Measurements from ENCODE around the gene ETV3.

The ETV3 gene

DNA sequence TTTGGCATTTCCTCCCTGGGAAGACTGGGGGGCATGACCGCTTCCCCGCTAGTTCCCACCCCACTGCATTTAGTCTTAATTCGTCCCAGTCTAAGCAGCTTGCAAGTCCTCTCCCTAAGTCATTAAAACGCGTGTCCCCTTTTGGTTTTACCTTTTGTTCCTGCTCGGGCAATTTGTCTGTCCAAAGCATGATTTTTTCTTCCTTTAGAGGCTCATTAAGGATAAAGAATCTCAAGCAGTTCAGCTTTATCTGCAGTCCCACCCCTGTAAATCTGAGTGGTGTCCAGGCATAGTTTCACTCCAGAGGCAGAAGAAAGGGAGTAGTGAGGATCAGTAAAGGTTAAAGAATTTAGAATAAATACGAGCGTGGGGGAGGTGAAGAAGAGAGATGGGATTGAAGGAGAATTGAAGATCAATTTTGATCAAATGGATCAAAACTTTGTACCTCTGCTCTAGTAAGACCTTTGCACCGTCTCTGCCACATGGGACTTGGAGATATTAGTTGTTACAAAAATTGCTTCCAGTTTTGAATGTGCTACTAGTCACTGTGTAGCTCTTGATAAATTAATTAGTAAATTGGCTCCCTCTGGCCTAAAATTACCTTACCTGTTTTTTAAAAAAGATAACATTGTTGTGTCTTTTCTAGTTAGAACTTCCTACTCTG, 989 bp upstream of the ETV3 start:
- DNase-seq (ENCODE audit: low read depth): no peak

DNA sequence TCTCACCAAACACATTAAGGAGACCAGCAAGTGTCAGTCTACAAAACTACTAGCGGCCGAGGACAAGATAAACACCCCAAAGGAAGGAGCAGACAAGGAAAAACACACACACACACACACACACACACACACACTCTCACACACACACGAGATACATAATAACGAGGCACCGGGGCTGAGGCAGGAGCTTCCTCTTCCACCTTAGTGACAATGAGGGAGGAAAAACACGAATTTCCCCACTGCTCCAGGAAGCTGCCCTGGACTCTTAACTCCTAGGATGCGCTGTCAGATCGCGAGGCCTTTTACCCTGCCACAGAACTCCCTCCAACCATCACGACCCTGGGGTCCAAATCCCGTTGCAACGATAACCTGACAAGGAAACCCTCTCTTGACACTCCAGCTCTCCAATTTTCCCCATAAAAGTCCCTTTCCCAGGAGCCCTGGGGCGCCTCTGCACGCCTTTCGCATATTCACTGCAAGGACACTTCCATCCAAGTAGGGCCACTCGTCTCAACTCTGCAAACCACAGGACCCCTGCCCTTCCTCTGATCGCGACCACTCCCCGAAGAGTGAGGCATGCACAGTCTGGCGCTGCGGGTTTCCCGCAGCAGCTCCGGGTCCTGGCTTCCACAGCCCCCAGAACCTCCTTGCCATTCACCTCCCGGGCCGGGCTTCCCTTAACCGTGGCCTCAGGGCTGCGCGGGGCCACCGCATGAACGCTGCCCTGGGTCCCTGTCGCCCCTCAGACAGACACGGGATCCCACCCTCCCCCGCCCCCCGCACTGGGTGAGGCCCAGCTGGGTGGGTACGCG, 581 bp downstream of the ETV3 start:
- no peak for DNase-seq (ENCODE audit: low read depth)

DNA sequence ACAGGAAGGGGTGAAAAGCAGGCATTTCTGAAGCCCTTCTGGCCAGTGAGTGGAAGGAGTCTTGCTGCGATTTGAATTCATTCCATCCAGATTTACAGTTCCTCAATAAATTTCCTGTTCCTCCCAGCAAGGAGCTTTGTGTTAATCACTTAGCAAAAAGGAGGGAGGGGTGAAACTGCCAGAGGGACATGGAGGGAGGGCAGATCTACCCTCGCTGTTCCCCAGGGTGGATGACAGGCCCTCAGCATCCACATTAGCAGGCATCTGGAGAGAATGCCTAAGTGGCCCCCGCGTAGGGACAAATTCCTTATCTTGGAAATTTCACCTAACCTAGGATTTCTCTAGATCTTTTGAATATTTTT, 1.2 kb downstream of the ETV3 start:
- no peak for DNase-seq (ENCODE audit: low read depth)

- no peak for DNase-seq (ENCODE audit: low read depth)
These were observed 2.1 kb downstream of the ETV3 start for GRCh38 chr1:157136133-157136532.

DNA sequence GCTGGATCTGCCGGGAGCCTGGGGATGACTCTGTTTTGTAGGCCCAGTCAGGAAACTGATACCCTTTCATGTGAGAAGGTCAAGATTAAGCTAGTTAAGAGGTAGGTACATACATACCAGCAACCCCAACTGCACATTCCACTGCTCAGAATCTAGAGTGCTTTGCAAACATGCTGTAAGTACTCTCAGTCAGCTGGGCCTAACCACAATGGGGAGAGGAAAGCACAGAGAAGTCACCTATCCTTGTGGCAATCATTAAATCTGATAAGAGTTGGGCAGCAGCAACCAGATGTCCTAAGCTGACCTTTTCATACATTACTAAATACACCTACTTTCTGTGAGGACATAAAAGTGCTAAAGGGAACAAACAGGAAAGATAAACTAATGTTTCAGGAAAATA, 2.5 kb downstream of the ETV3 start:
- DNase-seq (ENCODE audit: low read depth): no peak

- no peak for DNase-seq (ENCODE audit: low read depth)
These were observed 3.1 kb downstream of the ETV3 start for GRCh38 chr1:157135070-157135469.

GRCh38 chr1:157134442-157134841, 3.8 kb downstream of the ETV3 start:
- no peak for DNase-seq (ENCODE audit: low read depth)

- no peak for DNase-seq (ENCODE audit: low read depth)
These were observed 4.8 kb downstream of the ETV3 start for GRCh38 chr1:157133426-157133825.

GRCh38 chr1:157132616-157133167, 5.5 kb downstream of the ETV3 start:
- no peak for DNase-seq (ENCODE audit: low read depth)

DNA sequence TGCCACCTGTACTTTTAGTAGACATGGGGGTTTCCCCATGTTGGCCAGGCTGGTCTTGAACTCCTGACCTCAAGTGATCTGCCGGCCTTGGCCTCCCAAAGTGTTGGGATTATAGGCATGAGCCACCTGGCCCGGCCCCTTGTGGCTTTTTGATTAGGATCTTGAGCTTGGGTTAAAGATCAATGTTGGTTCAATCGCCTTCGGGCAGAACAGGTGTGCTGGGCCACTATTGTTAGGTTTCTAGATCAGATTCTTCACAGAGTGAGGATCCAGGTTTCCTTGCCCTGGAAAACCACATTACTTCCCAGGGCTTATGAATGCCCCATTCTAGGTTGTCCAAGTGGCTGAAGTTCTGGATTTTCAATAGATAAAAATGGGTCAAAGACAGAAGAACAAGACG, 6.1 kb downstream of the ETV3 start:
- no peak for DNase-seq (ENCODE audit: low read depth)

GRCh38 chr1:157131281-157131680, 6.9 kb downstream of the ETV3 start:
- DNase-seq (ENCODE audit: low read depth): no peak

DNA sequence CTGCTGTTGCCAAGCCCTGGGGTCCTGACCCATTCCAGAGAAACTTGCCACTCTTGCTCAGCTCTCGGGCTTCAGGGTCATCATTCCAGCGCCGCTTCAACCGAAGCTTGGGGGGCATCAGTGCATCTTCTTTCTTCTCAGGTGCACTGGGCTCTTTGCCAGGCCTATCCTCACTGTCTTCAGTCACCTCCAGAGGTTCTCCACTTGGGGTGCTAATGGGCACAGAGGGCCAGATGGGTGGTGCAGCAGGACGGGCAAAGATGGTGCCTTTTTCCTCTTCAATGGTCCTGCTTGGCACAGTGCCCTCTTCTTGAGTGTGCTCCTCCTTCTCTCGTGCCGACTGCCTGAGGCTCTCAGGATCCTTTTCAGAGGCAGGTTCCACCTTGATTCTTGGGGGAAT, 13.3 kb downstream of the ETV3 start:
- DNase-seq (ENCODE audit: low read depth): no peak

GRCh38 chr1:157119448-157119847, 18.7 kb downstream of the ETV3 start:
- DNase-seq (ENCODE audit: low read depth): no peak

- no peak for DNase-seq (ENCODE audit: low read depth)
These were observed 19.2 kb downstream of the ETV3 start for GRCh38 chr1:157119008-157119407.

DNA sequence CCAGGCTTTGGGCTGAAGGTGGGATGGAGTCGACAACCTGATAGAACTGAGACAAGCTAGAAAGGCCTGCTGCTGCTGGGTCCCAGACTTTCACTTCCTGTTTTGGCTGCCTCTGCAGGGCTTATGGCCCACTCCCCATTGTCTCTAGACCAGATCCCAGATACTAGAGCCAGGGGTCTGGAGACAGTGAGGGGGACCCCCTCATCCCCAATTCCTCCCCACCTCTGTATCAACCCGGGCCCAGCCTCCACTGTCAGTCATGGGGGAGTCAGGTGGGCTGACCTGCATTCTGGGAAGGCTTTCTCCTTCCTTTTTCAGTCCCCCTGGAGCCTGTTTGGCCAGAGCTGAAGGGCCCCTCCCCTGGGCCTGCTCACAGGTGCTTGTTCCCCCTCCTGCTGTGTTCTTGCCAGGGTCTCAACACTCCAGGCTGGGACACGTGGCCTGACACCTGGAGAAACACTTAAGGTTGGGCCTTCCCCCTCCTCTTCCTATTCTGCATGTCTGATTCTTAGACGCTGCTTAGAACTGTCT, 20.6 kb downstream of the ETV3 start:
- DNase-seq (ENCODE audit: low read depth): no peak

- DNase-seq (ENCODE audit: low read depth): no peak
These were observed 21.5 kb downstream of the ETV3 start for GRCh38 chr1:157116737-157117103.

DNA sequence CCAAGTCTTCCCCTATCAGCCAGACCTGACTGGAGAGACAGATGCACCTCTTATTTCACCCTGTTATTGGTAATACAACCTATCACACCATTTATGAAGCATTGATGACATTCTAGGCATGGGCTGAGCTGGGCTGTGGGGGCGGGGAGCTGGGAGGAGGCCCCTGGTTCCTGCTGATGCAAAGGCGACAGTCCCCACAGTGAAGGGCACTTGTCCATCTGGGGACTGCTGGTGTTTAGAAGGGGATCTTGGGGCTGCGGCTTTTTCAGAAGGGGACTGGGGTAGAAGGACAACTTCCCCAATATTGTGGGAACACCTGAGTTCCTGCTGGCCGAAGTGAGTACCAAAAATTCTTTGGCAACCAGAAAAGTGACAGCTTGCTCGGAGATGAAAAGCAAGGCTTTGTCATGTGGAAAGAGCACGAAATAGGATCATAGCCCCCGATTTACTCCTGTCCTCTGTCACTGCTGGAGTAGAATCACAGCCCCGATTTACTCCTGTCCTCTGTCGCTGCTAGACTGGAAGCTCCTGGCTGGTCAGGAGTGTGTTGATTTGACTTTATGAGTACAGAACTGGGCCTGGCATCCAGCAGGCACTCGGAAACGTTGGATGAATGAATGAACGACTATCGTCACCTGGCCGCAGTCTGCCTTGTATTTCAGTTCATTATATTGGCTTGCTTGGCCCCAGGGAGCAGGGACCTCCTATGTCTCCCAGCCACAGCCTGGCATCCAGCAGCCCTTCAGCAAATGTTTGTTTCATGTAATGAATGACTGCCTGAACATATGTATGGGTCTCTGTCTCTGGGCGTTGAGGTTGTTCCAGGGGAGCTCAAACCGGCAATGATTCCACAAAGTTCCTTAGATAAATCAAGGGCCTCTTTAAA, 22.1 kb downstream of the ETV3 start:
- DNase-seq (ENCODE audit: low read depth): no peak

DNA sequence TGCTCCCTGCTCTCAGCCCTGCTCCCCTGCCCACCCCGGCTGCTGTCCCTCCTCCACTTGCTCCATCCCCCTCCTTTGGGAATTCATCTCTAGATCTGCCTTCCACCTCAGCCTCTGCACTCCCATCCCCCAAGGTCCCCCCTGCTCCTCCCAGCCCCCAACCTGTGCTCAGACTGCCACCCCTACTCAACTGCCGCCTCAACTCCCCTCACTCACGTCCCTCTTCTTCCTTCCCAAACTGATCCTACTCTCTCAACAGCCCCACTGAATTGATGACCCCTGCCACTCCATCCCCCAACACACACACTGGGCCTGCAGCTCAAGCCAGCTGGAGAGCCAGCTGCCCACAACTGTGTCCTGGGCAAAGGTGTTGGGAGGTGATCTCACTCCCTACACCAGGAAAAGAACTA, 22.8 kb downstream of the ETV3 start:
- no peak for DNase-seq (ENCODE audit: low read depth)

- no peak for DNase-seq (ENCODE audit: low read depth)
These were observed 23.7 kb downstream of the ETV3 start for GRCh38 chr1:157114183-157115121.

- DNase-seq (ENCODE audit: low read depth): no peak
These were observed 24.6 kb downstream of the ETV3 start for GRCh38 chr1:157113631-157114030.

DNA sequence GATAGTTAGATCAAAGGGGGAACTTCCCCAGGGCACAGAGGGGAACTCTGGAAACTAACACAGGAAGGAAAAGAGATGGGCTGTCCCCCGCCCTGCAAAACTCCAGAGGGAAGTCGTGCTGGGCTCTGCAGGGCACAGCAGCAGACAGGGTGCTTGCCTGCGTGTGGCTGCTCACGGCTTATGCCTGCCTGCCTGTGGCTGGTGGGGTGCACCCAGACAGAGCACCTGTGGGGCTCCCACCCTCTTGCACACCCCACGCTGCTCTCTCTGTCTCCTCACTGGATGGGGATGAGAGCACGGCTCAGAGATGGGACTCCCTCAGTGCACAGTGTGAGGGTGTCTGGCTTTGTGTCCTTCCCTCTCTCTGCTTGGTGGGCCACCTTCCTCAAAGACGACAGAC, 25.1 kb downstream of the ETV3 start:
- no peak for DNase-seq (ENCODE audit: low read depth)
